Fibroblast of peridontal ligament (primary cell): ENCODE results near the gene CYP19A1.
"Not testable (repeated sequence)": the region's sequence is repeated elsewhere in the genome, so short reads cannot be mapped to it uniquely, and the experiment has no call there.

Source experiments
- DNase-seq: peaks from one replicate; pipeline ENCODE4 v3.0.0-alpha.2; 2010; ENCODE audit errors: extremely low read depth

The CYP19A1 gene

DNA sequence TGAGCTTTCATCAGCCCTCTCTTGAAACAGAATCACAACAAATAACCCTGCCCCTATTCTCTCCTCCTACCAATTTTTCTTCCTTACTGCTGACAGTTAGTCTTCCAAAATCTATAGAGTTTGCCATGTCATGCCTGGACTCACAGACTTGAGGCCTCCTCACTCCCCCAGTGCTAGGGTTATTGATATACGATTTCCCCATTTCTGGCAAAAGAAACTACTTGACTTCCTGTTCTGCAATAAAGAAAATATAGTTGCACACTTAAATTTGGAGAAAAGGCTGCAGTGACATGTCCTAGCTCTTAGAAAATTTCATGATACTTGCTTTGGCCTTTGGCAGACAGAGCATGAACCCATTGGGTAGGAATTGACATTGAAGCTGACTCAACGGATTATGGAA is 75.9 kb downstream of the CYP19A1 start:
- DNase-seq: no peak

DNA sequence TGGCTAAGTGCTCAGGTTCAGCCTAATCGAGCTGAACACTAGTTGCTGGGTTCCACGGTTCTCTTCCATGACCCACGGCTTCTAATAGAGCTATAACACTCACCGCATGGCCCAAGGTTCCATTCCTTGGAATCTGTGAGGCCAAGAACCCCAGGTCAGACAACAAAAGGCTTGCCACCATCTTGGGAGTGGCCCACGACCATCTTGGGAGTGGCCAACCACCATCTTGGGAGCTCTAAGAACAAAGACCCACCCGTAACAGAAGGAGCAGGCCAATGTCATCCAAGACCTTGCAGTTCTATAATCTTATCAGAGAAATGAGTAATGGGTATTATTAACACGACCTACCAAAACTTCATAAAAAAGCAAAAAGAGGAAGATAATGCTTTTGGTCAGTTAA is 77.3 kb downstream of the CYP19A1 start:
- DNase-seq: not testable (repeated sequence)

DNA sequence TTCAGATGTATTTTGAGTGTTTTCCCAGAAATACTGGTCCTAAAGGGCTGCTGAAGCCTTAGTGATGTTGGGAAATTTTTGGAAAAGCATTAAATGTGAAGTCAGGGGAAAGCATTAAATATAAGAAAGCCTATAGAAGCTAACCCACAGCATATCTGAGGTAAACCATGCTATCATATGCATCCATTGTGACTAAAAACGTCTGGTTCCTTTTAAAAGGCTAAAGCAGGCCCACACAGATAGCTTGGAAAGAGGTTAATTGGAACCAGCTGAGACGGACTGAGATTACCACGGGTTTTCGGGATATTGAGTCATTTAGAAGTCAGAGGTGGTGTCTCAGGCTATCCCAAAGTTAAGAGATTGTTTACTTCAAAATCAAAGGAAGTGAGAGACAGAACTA is 78.2 kb downstream of the CYP19A1 start:
- peak; percentile 92 for DNase-seq

- DNase-seq: no peak
These were observed 82.9 kb downstream of the CYP19A1 start for GRCh38 chr15:51255533-51255932.

GRCh38 chr15:51253366-51253765 is 85.0 kb downstream of the CYP19A1 start:
- DNase-seq: no peak

DNA sequence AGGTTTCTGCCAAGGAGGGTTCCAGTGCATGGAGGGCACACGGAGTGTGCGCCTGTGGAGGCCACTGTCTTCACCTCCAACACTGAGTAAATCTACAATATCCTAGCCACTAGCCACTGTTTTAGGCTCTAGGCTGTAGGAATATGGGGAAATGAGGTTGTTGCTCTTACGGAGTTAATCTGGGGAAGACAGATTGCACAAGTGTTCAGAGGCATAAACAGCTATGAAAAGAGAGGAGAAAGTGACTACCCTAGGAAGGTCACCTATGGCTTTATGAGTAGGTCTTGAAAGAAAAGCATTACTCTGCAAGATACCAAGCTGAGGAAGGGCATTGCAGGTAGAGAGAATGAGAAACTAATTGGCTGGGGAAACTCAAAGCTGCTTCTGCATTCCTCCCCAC is 85.7 kb downstream of the CYP19A1 start:
- DNase-seq: no peak

DNA sequence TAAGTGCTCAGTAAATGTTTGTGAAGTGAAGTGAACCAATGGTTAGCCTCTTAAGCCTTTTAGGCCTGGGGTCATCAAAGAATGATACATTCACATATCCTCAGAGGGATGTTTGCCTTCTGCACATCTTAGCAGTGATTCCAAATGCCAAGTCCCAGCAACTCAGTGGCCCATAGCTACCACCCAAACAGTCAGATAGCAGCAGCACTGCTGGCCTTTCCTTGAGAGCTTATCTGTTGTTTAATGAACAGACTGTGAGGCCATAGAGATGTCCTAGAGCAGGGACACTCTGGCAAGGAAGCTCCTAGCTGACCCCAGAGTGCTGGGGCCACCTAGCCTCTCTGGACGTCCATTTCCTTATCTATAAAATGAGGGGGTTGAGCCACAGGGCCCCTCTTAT is 86.8 kb downstream of the CYP19A1 start:
- DNase-seq: no peak

GRCh38 chr15:51250217-51251011 is 88.0 kb downstream of the CYP19A1 start:
- DNase-seq: no peak

GRCh38 chr15:51245628-51246027 is 92.8 kb downstream of the CYP19A1 start:
- DNase-seq: no peak

GRCh38 chr15:51244423-51244869 is 94.0 kb downstream of the CYP19A1 start:
- DNase-seq: peak; percentile 61

GRCh38 chr15:51243774-51244173 is 94.6 kb downstream of the CYP19A1 start:
- DNase-seq: no peak

DNA sequence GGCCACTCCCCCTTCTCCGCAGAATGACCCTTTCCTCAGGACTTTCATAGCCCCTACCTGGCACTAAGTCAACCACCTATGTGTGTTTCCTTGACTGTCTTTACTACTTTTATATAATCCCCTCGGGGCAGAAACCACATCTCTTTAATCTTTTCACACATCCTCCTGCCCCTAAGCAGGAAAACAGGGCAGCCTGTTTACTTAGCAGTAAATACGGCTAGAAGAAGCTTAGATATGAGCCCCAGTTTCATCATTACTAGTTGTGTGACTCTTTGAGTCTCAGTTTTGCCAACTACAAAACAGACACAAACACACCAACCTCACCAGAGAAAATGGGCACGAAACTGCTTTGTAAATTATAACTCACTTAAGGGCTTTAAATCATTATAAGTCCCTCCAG is 98.3 kb downstream of the CYP19A1 start:
- DNase-seq: no peak

DNA sequence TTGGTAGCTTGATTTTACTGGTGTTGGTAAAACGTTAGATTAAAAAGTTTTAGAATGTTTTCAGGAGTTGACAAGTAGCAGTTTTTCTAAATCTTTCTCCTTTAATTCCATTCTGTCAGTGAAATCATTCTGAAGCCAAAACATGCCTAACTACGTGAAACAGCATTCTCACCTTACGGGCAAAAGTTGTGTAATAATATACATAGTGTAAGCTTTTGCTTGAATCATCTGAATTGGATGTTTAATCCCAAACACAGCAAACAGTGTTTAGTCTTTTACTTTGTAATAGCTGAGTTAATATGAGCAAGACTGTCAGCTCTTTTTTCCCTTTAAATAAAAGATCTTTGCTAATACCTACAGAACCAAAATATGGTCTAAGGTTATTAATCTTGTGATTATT is 100.6 kb downstream of the CYP19A1 start:
- DNase-seq: no peak

GRCh38 chr15:51234176-51234927 is 104.0 kb downstream of the CYP19A1 start:
- no peak for DNase-seq

GRCh38 chr15:51232581-51232980 is 105.8 kb downstream of the CYP19A1 start:
- DNase-seq: no peak

GRCh38 chr15:51229907-51230330 is 108.5 kb downstream of the CYP19A1 start:
- peak; percentile 71 for DNase-seq

DNA sequence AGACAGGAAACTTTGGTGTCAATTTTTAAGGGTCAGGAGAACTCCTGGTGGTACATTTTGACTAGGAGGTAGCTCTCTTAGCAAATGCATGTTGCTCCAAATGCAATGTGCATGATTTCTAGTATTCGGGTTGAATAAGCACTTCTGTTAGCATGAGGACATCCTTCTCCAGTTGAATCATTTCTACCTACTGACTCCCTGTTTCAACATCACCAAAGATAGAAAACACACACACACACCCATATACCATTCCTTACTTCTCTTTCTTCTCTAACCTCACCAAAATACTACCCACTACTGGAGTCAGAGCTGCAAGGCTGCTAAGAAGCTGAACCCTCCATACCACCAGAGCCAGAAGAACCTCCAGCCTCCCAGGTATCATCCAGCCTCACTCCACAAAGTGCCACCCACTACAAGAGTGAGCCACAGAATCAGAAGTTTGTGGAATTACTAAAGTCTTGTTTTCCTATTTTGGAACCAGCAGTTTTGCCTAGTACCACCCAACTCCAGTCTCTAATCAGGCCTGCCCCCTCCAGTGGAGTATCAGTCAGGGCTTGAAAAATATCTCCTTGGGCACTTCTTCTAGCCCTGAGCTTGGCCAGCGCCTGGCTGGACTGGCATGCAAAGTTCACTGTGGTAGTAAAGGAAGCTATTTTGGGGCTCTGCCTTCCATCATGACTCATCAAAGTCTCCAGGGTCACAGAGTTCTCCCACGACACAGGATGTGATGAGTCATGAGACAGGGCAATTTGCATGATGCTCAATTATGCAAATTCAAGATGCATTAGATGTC is 110.3 kb downstream of the CYP19A1 start:
- peak; percentile 94 for DNase-seq

GRCh38 chr15:51226576-51227210 is 111.7 kb downstream of the CYP19A1 start:
- DNase-seq: no peak

- DNase-seq: peak; percentile 41
These were observed 114.0 kb downstream of the CYP19A1 start for GRCh38 chr15:51224428-51224827.

GRCh38 chr15:51223771-51224229 is 114.6 kb downstream of the CYP19A1 start:
- peak; percentile 97 for DNase-seq

- peak; percentile 51 for DNase-seq
These were observed 120.0 kb downstream of the CYP19A1 start for GRCh38 chr15:51218299-51218938.
